Measurements from ENCODE around the gene MYH16. TPM values are rescaled to one million over a fixed set of nuclear protein-coding genes. Genes with fewer than 3 reads are reported as not detected.

MYH16 gene
- polyA plus RNA-seq, 1 donor (not counting 4 experiments of a cell fraction or from before 2014, with no cell fraction given) = 0.69 TPM

DNA sequence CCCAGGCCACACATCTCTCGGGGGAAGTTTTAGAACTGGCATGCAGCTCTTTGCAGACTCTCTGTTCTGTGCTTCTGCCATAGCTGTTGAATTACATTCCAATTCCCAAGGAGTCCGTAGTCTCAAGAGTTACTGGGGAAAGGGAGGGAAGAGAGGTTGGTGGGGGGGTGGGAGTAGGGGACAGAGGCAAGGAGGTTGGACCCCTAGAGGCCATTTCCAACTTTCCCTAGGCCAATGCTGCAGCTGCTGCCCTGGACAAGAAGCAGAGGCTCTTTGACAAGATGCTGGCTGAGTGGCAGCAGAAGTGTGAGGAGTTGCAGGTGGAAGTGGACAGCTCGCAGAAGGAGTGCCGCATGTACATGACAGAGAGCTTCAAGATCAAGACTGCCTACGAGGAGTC is 23.8 kb downstream of the MYH16 start:
- no peak for TF ChIP-seq CTCF (optimal IDR thresholded peaks at IDR 0.05 in 1 of 3, IDR thresholded peaks at IDR 0.05 in 1 of 3, conservative IDR thresholded peaks at IDR 0.05 in 1 of 3; ENCODE audit: extremely low read depth in 1 of 3, insufficient read depth in 2 of 3, low read length in 3 of 3)
- no peak for TF ChIP-seq EZH2 (IDR thresholded peaks at IDR 0.05; ENCODE audit: low read length)
- no peak for FAIRE-seq
- H3K9me3 ChIP-seq (ENCODE audit: control insufficient read depth, low read depth, low read length) = no peaks in the 10 kb centered on the region

GRCh38 chr7:99301496-99301895 is 28.9 kb downstream of the MYH16 start:
- no peak for TF ChIP-seq EZH2 (IDR thresholded peaks at IDR 0.05; ENCODE audit: low read length)
- no peak for TF ChIP-seq CTCF (optimal IDR thresholded peaks at IDR 0.05 in 1 of 3, IDR thresholded peaks at IDR 0.05 in 1 of 3, conservative IDR thresholded peaks at IDR 0.05 in 1 of 3; ENCODE audit: extremely low read depth in 1 of 3, insufficient read depth in 2 of 3, low read length in 3 of 3)
- H3K9me3 ChIP-seq (ENCODE audit: control insufficient read depth, low read depth, low read length) = no peaks in the 10 kb centered on the region
- H3K36me3 ChIP-seq (ENCODE audit: control insufficient read depth in 2 of 2, extremely low read depth in 1 of 2, insufficient read depth in 2 of 2, low read length in 2 of 2) = no peaks in the 10 kb centered on the region
- H3K9me1 ChIP-seq (ENCODE audit: control insufficient read depth, extremely low read depth, insufficient read depth, low read length) = no peaks in the 10 kb centered on the region
- FAIRE-seq = no peak
- H2AFZ ChIP-seq (ENCODE audit: control insufficient read depth, low read length) = no peak overlapping the region
- H3K4me3 ChIP-seq (ENCODE audit: control insufficient read depth in 2 of 3, extremely low read depth in 1 of 3, insufficient read depth in 2 of 3, low read depth in 1 of 3, low read length in 3 of 3) = no peak overlapping the region
- H3K4me2 ChIP-seq (ENCODE audit: control insufficient read depth, extremely low read depth, insufficient read depth, low read depth, low read length) = no peak overlapping the region
- H3K79me2 ChIP-seq (ENCODE audit: control insufficient read depth, insufficient read depth, low read length) = no peaks in the 10 kb centered on the region
- no peaks in the 10 kb centered on the region for H3K4me1 ChIP-seq (ENCODE audit: control insufficient read depth, extremely low read depth, insufficient read depth, low read length)
- no peak for DNase-seq (ENCODE audit: low read depth, low spot score)
- H4K20me1 ChIP-seq (ENCODE audit: control insufficient read depth, extremely low read depth, insufficient read depth, low read length) = no peaks in the 10 kb centered on the region
- no peaks in the 10 kb centered on the region for H3K27me3 ChIP-seq (ENCODE audit: control insufficient read depth, extremely low read depth, insufficient read depth, low read length)
- H3K9ac ChIP-seq (ENCODE audit: control insufficient read depth, extremely low read depth, insufficient read depth, low read length) = no peak overlapping the region
- dilution Hi-C loops (cut with MboI; ENCODE audit: extremely low pct_ligation_motif_present, low sequenced_read_pairs) = loop anchor here (25.0 kb wide), 1 partner anchor 239 kb away; no protein-coding TSS in a partner anchor
- H3K27ac ChIP-seq (ENCODE audit: control insufficient read depth, insufficient read depth, low read length) = no peak overlapping the region

More for the DNA sequence above, 23.8 kb downstream of the MYH16 start:
- no peak overlapping the region for H3K4me3 ChIP-seq (ENCODE audit: control insufficient read depth in 2 of 3, extremely low read depth in 1 of 3, insufficient read depth in 2 of 3, low read depth in 1 of 3, low read length in 3 of 3)
- no peak overlapping the region for H2AFZ ChIP-seq (ENCODE audit: control insufficient read depth, low read length)
- no peaks in the 10 kb centered on the region for H3K9me1 ChIP-seq (ENCODE audit: control insufficient read depth, extremely low read depth, insufficient read depth, low read length)
- H3K27me3 ChIP-seq (ENCODE audit: control insufficient read depth, extremely low read depth, insufficient read depth, low read length) = no peaks in the 10 kb centered on the region
- no peak overlapping the region for H3K27ac ChIP-seq (ENCODE audit: control insufficient read depth, insufficient read depth, low read length)
- H3K9ac ChIP-seq (ENCODE audit: control insufficient read depth, extremely low read depth, insufficient read depth, low read length) = no peak overlapping the region
- H3K4me2 ChIP-seq (ENCODE audit: control insufficient read depth, extremely low read depth, insufficient read depth, low read depth, low read length) = no peak overlapping the region
- dilution Hi-C loops (cut with MboI; ENCODE audit: extremely low pct_ligation_motif_present, low sequenced_read_pairs) = no loop called here
- no peaks in the 10 kb centered on the region for H3K4me1 ChIP-seq (ENCODE audit: control insufficient read depth, extremely low read depth, insufficient read depth, low read length)
- H4K20me1 ChIP-seq (ENCODE audit: control insufficient read depth, extremely low read depth, insufficient read depth, low read length) = no peaks in the 10 kb centered on the region
- H3K79me2 ChIP-seq (ENCODE audit: control insufficient read depth, insufficient read depth, low read length) = no peaks in the 10 kb centered on the region
- DNase-seq (ENCODE audit: low read depth, low spot score) = no peak
- H3K36me3 ChIP-seq (ENCODE audit: control insufficient read depth in 2 of 2, extremely low read depth in 1 of 2, insufficient read depth in 2 of 2, low read length in 2 of 2) = no peaks in the 10 kb centered on the region
